Activated CD4-positive, CD25-positive, alpha-beta regulatory T cell treated with anti-CD3 and anti-CD28 coated beads, Interleukin-2, amount 50 U/mL, for 24 hours (primary cell): ENCODE data around the gene VMP1.
A peak's percentile ranks its signal among the peaks of the same experiment; 100 is the strongest.

Experiments
- ATAC-seq, 2 donors: fragments of 150-1000 bp; cut with Tn5 transposase; one replicate each; pipeline ENCODE4 v1.10.0; 2021; ENCODE audit warnings: mild to moderate bottlenecking in 1 of 2, moderate library complexity in 1 of 2

The VMP1 gene

DNA sequence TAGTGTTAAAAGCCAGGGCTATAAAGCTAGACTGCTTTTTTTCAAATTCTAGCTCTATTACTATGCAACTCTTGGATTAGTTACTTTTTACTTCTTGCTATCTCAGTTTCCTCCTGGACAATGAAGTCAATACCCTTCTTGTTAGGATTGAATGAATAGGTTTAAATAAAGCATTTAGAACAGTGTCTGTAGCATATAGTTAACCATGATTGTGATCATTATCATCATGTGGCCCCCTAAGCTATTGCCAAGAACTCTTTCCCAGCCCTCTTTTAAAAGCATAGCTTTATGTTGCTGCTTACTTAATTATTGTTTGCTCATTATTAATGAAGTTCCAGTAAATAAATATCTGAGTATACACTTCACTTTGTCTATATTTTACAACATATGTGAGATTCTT, 4.5 kb downstream of the VMP1 start:
- ATAC-seq, result no peak

DNA sequence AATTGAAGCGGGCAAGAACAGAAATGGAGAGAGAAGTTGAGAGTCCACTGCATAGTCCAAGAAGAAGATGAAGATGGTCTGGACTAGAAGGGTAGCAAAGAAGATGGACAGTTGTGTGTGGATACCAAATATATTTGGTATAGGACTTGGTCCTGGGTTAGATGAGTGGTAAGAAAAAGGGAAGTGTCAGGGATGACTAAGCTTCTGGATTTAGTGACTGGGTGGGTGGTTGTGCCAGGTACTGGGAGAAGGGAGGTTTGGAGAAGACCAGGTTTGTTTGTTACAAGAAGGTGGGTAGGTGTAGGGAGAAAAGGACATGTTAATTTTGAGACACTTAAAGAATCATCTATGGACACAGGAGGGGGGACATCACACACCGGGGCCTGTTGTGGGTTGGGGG, 5.4 kb downstream of the VMP1 start:
- no peak for ATAC-seq

DNA sequence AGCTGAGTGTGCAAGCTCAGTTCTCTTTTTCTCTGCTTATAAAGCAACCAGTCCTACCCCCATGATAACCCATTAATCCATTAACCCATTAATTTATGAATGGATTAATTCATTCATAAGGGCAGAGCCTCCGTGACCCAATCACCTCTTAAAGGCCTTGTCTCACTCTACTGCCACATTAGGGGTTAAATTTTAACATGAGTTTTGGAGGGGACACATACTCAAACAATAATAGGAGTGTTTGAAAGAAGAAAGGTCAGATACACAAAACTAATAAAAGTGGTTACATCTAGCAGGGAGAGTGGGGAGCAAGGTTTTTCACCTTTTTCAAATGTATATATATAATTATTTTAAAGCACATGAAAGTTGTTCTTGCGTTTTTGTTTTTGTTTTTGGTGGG, 6.8 kb downstream of the VMP1 start:
- no peak for ATAC-seq

DNA sequence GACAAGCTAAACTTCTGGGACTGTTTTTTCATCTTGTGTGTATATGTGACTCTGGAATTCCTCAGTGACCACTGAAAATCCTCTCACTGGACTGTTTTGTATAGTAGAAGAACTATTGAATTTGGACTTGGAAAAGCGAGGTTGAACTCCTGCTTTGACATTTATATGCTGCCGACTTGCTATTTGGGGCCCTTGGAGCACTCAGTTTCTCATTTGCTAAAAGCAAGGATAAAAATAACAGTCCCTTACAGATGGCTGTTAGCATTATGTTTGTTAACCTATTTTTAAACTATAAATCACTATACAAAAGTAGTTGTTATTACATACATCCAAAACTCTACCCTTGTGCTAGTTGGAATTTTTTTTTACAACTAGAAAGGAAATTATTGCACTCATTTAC, 9.0 kb downstream of the VMP1 start:
- no peak for ATAC-seq

DNA sequence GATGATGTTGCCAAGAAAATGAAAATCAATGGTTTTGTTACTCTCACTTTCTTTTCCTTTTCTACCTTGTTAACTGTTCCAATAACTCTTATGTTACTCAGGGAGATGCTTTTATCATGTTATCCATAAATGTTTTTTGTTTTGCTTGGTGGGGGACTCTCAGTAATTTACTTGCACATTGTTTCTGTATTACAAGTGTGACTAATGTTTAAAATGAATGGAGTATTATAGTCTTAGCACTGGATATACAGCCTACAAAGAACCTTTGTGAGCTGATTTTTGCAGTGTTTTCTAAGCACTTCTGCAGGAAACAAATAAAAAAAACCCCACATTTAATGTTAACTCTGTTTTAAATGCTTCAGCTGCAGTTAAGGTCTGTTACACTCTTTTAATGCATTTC, 12.1 kb downstream of the VMP1 start:
- ATAC-seq, result no peak

DNA sequence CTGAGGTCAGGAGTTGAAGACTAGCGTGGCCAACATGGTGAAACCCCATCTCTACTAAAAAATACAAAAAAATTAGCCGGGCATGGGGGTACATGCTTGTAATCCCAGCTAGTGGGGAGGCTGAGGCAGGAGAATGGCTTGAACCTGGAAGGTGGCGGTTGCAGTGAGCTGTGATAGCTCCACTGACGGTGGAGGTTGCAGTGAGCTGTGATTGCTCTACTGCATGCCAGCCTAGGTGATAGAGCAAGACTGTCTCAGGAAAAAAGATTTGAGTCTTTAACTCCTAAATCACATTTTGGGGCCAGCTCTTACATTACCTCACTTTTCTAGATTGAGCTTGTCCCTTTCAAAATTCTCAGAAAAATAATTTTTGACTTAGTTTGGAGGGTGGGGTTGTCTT, 15.2 kb downstream of the VMP1 start:
- ATAC-seq, result no peak

DNA sequence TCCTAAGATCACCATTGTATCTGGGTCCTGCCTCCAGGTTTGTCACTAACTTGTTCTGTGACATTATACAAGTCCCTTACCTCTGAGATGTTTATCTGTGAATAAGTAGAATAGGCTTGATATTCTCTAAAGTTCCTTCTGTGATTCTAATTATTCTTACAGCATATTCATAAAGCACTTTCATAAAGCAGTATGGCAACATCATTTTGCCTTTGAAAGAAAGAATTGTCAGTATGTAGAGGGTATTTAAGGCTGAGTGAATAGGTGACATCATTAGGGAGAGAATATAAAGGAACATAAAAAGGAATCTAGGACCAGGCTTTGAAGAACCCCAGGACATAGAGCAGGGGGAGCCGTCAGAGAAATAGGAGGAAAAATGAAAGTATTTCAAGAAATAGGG, 15.6 kb downstream of the VMP1 start:
- ATAC-seq, result no peak

DNA sequence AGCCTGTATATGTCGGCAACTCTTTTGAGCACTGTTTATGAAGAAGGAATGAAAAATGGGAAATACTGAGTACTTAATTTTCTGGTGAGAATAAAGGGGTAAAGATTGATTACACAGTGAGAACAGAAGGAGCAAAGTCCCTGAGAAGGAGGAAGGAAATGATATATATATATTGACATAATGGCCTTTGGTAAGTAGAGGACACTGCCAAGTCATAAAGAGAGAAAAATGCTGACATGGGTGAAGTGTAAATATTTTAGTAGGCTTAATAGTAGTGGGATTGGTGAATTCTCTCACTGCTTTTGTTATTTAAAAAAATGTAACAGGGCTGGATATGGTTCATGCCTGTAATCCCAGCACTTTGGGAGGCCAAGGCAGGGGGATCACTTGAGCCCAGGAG, 16.2 kb downstream of the VMP1 start:
- no peak for ATAC-seq

DNA sequence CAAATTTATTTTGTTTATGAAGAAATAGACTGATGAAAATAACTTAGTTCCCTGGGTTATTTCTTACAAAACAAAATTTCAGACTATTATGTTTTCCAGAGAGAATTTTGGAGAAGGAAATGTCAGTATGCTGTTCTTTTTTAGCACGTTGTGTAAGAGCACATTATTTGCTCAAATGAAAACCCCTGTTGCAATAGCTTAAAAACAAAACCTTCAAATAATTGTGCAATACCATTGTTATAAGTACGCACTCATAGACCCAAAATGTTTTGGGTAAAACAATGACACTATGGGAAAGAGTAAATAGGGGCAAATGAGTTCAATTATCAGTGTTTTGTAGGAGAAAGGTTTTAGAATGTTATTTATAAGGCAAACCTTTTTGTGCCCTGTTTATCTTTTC, 18.2 kb downstream of the VMP1 start:
- ATAC-seq, result no peak

DNA sequence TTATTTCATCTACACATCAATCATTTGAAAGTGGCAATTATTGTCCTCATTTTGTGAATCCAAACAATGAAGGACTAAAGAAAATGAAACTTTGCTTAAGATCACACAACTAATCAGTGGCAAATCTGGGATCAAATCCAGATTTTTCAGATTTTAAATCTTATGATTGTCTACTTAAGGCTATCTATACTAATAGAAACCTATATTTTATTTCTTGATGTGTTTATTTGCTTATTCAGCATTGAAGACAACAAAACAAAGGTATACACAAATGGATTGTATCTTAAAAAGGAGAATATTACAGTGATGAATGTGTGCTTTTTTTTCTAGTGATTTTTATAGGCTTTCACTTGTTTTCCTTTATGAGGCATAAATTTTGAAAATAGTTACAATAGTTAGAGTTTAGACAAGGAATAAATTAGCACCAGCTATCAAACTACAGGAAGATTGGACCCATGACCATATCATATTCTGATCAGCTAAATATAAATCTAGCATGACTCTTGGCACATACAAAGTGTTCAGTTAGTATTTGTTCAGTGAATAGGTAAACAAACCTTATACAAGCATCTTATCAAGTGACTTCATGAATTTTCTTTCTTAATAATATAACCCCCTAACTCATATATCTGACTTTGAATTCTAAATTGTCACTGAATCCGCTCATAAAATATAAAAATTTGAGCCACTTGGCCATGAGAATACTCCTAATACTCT, 20.5 kb downstream of the VMP1 start:
- no peak for ATAC-seq

DNA sequence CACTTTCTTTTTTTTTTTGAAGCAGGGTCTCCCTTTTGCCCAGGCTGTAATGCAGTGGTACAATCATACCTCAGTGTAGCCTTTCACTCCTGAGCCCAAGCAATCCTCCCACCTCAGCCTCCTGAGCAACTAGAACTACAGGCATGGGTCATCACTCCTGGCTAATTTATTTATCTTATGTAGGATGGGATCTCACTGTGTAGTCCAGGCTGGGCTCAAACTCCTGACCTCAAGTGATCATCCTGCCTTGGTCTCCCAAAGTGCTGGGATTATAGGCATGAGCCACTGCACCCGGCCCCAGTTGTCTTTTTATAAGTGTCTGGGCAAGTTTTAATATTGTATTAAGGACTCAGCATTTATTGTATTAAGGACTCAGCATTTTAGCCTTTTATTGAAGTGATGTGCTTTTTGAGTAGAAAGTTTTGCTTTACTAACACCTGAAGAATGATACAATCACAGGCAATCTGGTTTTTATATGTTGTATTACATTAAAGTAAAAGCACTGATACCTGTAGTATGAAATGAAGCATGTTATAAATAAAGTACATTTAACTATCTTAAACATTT, 22.9 kb downstream of the VMP1 start:
- no peak for ATAC-seq

DNA sequence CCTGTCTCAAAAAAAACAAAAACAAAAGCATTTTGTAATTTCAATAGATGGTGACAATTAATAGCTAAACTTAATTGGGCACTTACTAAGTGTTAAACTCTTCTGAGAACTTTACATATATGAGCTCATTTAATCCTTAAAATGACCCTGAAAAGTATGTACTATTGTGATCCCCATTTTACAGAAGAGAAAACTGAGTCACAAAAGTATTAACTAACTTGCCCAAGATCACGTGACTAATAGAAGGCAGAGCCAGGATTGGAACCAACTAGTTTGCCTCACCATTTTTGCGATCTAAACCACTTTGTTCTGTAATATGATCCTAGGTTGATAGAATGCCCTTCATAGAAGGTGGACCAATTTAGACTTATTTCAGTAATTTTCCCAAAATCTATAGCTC, 26.2 kb downstream of the VMP1 start:
- no peak for ATAC-seq

DNA sequence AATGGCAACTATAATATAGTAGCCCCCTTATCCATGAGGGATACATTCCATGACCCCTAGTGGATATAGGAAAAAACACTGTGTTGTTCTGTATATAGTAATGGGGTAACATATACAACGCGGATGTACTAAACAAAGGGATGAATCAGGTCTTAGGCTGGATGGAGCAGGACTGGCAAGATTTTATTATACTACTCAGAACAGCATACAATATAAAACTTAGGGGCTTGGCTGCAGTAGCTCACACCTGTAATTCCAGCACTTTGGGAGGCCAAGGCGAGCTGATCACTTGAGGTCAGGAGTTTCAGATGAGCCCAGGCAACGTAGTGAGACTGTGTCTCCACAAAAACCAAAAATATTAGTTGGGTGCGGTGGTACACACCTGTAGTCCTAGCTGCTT, 26.8 kb downstream of the VMP1 start:
- ATAC-seq, result no peak

DNA sequence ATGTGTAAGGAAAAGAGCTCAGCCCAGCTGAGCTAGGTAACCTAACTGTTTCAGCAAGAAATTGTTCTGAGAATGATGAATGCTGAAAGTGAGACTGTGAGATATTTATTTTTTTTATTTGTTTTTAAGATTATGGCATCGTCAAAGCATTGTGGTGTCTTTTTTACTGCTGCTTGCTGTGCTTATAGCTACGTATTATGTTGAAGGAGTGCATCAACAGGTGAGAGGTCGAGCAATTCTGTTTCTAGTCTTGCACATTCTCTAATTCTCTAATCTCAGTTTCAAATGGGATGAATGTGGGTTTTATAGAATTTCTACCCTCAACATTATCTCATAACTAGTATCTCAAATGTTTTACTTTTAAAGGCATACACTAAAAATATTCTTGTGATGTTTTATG, 29.9 kb downstream of the VMP1 start:
- no peak for ATAC-seq

DNA sequence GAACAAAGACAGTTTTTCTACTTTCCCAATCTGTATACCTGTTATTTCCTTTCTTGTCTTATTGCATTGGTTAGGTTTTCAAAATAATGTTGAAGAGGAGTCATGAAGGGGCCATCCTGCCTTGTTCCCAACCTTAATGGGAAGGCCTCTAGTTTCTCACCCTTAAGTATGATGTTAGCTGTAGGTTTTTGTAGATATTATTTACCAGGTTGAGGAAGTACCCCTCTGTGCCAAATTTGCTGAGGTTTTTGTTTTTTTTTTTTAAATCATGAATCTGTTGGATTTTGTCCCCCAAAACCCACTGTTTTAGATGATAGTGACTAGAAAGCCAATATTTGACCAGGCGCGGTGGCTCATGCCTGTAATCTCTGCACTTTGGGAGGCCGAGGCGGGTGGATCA, 36.4 kb downstream of the VMP1 start:
- ATAC-seq, result no peak

DNA sequence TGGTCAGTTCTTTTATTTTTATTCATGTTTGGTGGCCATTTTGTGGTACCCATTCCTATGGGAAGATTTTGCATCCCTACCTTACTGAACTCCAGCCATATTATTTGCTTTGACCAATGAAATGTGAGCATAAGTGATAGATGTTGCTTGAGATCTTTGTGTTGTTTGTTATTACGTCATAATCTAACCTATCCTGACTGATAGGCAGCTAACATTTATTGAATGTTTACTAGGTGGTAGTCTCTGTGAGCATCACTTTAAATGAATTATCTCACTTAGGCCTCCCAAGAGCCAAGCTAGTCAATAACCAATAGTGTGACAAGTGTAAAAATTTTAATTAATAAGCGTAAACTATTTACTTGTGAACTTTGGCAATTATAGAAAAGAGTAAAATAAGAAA, 37.6 kb downstream of the VMP1 start:
- ATAC-seq, result no peak

DNA sequence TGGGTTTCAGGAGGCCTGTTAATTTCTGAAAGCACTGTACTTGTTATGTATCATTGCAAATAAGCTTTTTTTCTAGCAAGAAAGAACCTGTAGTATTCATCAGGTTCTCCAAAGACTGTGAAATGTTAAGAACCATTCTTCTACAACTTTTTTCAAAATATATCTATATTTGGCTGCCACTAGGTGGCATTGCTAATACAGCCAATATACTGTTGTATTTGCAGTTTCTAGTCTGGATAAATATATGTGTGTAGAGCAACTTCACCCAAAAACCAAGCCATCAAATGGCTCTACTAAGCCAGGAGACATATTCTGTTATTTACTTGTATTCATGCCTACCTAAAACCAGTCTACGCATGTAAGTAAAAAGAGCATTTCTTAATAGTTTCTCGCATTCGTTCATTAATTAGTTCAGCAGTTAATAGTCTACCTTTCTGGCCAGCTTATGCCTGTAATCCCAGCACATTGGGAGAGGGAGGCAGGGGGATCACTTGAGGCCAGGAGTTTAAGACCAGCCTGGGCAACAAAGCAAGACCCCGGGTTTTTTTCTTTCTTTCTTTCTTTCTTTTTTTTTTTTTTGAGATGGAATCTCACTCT, 39.5 kb downstream of the VMP1 start:
- ATAC-seq, result peak; percentile 51 to 78

DNA sequence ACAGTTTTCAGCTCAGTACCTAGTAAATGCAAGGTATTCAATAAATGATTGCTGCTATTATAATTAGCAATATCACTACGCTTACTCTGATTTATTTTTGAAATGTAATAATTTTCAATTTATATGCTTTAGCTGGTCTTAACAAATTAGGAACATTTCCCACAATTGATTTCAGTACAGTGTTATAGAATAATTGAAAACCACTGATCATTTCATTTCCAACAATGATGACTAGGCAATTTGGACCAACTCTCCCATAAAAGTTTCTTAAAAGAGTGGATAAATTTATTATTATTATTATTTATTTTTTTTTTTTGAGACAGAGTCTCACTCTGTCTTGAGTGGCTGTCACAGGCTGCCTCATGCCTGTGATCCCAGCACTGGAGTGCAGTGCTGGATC, 41.1 kb downstream of the VMP1 start:
- ATAC-seq, result no peak

DNA sequence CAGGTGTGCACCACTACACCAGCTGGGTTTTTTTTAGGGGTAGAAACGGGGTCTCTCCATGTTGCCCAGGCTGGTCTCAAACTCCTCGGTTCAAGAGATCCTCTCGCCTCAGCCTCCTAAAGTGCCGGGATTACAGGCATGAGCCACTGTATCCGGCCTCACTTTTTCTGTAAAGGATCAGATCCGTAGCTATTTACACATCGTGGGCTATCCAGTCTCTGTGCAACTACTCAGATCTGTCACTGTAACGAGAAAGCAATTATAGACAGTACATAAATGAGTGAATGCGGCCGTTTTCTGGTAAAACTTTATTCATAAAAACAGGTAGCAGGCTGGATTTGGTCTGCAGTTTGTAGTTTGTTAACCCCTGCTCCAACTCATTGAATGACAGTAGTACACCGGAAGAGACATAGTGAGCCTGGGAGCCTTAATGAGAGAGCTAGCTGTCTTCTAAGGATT, 44.5 kb downstream of the VMP1 start:
- ATAC-seq, result peak; percentile 33 to 50

DNA sequence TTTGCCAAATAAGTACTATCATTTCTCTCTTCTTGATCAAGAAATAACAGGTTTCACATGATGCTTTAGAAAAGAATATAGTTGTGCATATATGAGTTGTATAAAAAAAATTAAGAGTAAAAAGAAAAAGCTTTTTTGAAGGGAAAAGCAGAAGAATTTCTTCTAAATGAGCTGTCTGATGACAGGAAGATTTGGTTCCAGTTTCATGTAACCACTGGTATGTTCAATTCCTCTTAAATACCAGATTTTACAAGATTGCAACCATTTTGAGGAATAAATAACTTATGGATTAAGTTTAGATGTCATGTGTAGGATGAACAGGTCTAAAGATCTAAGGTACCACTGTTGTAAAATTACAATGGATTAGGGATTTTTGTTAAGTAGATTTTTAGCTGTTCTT, 45.0 kb downstream of the VMP1 start:
- no peak for ATAC-seq

DNA sequence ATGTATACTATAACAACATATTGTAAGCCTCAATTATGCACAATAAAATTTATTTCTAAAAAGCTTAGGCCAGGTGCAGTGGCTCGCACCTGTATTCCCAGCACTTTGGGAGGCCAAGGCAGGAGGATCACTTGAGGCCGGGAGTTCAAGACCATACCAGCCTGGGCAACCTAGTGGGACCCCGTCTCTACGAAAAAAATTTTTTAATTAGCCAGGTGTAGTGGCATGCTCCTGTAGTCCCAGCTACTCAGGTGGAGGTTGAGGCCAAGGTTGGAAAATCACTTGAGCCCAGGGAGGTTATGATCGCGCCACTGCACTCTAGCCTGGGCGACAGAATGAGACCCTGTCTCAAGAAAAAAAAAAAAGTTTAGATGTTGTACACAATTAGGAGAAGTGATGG, 45.5 kb downstream of the VMP1 start:
- ATAC-seq, result peak in 1 of 2 donors; percentile 31

DNA sequence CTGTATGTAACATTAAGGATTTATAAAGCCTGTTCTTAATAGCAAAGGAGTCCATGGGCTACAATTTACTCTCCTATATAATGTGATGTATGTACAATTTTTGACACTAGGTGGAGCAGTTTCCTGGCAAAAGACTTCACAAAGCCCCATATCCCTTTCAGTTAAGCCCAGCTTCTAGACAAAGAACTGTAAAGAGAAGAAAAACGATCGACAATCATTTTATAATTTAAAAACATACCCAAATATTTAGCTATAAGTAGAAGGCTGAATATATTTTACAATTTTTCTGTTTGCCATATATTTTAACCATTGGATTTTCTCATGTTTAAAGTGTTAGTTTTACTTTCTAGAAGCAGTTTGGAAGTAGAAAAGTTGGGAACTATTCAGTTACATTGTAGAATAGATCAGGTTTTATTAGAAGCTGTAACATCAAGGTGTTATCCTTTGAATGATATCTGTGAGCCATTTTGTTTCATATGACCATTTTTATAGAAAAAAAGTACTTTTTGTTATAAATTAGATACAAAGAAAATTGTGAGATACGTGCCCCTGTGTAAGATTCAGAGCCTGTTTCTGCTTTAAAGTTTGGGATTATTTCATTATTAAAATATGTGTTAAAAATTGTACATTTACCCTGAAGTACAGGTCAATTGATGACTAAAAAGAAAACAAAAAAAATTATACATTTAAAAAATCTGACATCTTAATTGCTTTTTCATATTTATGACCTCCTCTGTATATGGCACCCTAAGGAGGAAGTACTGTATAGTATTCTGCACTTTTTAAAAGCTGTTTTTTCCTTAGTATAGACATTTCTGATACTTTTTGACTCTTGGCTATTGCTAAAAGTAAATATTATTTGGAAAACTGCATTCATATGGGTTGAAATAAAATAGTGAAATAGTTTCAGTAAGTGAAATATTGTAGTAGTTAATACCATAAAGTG, 46.3 kb downstream of the VMP1 start:
- peak; percentile 63 to 66 for ATAC-seq

DNA sequence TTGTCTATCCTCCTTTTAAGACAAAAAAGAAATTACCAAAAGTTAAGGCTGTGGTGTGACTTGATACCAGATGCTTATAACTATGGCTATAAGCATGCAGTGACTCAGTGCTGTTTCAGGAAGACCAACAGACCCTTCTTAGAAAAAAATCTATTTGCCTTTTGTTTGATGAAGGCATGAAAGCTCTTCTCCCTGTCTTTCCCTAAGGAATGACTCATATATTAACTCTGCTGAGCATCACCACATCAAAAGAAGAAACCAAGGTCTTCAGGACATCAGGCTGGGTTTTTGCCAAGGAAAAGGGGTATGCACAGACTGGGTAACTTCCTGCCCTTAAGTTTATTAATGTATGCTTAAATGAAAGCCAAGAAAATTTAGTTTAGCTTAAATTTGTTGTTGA, 47.1 kb downstream of the VMP1 start:
- peak; percentile 64 to 66 for ATAC-seq
